Measurements from ENCODE around the gene ALKBH6. TPM values are rescaled to one million over a fixed set of nuclear protein-coding genes. Genes with fewer than 3 reads are reported as not detected.
A peak's percentile ranks its signal among the peaks of the same experiment; 100 is the strongest.

ALKBH6 gene
- total and polyA plus RNA-seq, 2 of the 8 experiments (the other 6 are each of a cell fraction or from before 2014, with no cell fraction given) = 19.2 to 33.3 TPM

- 41% methylated on average over 12 of the region's 15 CpGs; no CpG with 5 or more reads in 1 of the 2 experiments for WGBS, 2 experiments (ENCODE audit: extremely low coverage in 1 of 2, insufficient coverage in 1 of 2, insufficient read length in 1 of 2, insufficient replicate concordance in 2 of 2, low coverage in 1 of 2, low lambda C conversion rate in 2 of 2, missing lambda C conversion rate in 1 of 2)
- ChIA-PET CTCF (ENCODE audit: partially characterized antibody) (interaction anchor here (0.6 to 1.0 kb wide), 5 partner anchors 8 to 64 kb away, joined by 3 to 6 read pairs (median 3); no protein-coding TSS in a partner anchor), POLR2A (ENCODE audit: partially characterized antibody) (interaction anchor here (0.8 to 1.7 kb wide), 9 partner anchors 10 to 268 kb away, joined by 3 to 7 read pairs (median 4); partner anchors contain the start of genes PSENEN, THAP8, U2AF1L4 and WDR62)
- H3K79me1 ChIP-seq (ENCODE audit: low read depth, low read length) = no peaks in the 10 kb centered on the region
- no peak overlapping the region for H2BK20ac ChIP-seq (ENCODE audit: low read length)
- H3K4ac ChIP-seq (replicated peaks; ENCODE audit: insufficient read length, low read depth, low read length) = no peak overlapping the region
- H3K79me2 ChIP-seq (ENCODE audit: control insufficient read depth in 1 of 2, insufficient read depth in 2 of 2, low read length in 2 of 2) = peaks cover 0 to 7% of the 10 kb centered on the region in 2 experiments; a peak in 1 of 4 replicates
- H2BK120ac ChIP-seq (replicated peaks; ENCODE audit: low read depth, low read length) = no peak overlapping the region
- DNase-seq (ENCODE audit: low read depth in 1 of 2, low spot score in 2 of 2) (no peak), FAIRE-seq (no peak)
- peak overlapping the region; percentile 28; the same call in 1 of the 2 replicates for H2AFZ ChIP-seq (ENCODE audit: low read length)
- H3K36me3 ChIP-seq (ENCODE audit: control insufficient read depth in 2 of 4, insufficient read depth in 4 of 4, low read length in 3 of 4) = peaks cover 0 to 10% (median 0%) of the 10 kb centered on the region in 4 experiments; a peak in 4 of 8 replicates
- H2BK12ac ChIP-seq (ENCODE audit: low read depth, low read length) = peak overlapping the region; percentile 60; the same call in 1 of the 2 replicates
- H3K23ac ChIP-seq (ENCODE audit: insufficient read length) = no peak overlapping the region
- H4K20me1 ChIP-seq (replicated peaks in 1 of 2; ENCODE audit: control insufficient read depth in 1 of 2, insufficient read depth in 2 of 2, low read length in 2 of 2) = peaks cover 0 to 2% of the 10 kb centered on the region in 2 experiments
- peak overlapping the region; percentile 70 to 94 (median 88) for H3K4me3 ChIP-seq (ENCODE audit: extremely low read depth in 1 of 4, insufficient read depth in 2 of 4, low read depth in 3 of 4, low read length in 4 of 4)
- peak overlapping the region; percentile 78 for H3K18ac ChIP-seq (ENCODE audit: extremely low read depth, low read length)
- H2BK15ac ChIP-seq (ENCODE audit: low read length) = peak overlapping the region; percentile 49; the same call in 1 of the 2 replicates
- 0 out of 2 replicates have a peak overlapping the region, but pooled peaks have one; percentile 88 for H2AK5ac ChIP-seq (ENCODE audit: low read depth, low read length)
- no peak overlapping the region for H3K27ac ChIP-seq (ENCODE audit: low read depth, low read length)
- peak overlapping the region; percentile 5 for H4K91ac ChIP-seq (replicated peaks; ENCODE audit: insufficient read length, low read length)
- H3K14ac ChIP-seq (ENCODE audit: insufficient read length) = no peak overlapping the region
- no peaks in the 10 kb centered on the region for H3K27me3 ChIP-seq (replicated peaks in 1 of 4; ENCODE audit: control insufficient read depth in 3 of 4, extremely low read depth in 1 of 4, insufficient read depth in 3 of 4, low read length in 3 of 4)
- H4K5ac ChIP-seq (ENCODE audit: insufficient read length, low read depth, low read length) = no peak overlapping the region
- peak overlapping the region; percentile 52; the same call in 1 of the 2 replicates for H2BK5ac ChIP-seq (ENCODE audit: low read depth, low read length)
- H3K9me3 ChIP-seq (ENCODE audit: insufficient read depth in 2 of 2, low read depth in 1 of 2, low read length in 1 of 2) = no peaks in the 10 kb centered on the region
- H4K8ac ChIP-seq (ENCODE audit: extremely low read depth, insufficient read depth, low read length) = no peak overlapping the region
- H3K4me1 ChIP-seq (replicated peaks in 1 of 4; ENCODE audit: control insufficient read depth in 3 of 4, insufficient read depth in 4 of 4, low read length in 3 of 4) = peaks cover 0 to 10% (median 5%) of the 10 kb centered on the region in 4 experiments; a peak in 5 of 7 replicates
- H3K23me2 ChIP-seq (ENCODE audit: low read depth, low read length) = peaks cover 14% of the 10 kb centered on the region
- H3K56ac ChIP-seq (replicated peaks; ENCODE audit: insufficient read length, low read depth, low read length) = peak overlapping the region; percentile 85
- no peak for TF ChIP-seq SIN3A (conservative IDR thresholded peaks at IDR 0.05 in 1 of 2, IDR thresholded peaks at IDR 0.05 in 1 of 2; ENCODE audit: low read depth in 1 of 2, low read length in 2 of 2)
- TF ChIP-seq SAP30 (IDR thresholded peaks at IDR 0.05; ENCODE audit: insufficient read depth, insufficient replicate concordance, low read length) = no peak
- H3K9ac ChIP-seq (replicated peaks in 1 of 4; ENCODE audit: extremely low read depth in 1 of 4, low read depth in 3 of 4, low read length in 3 of 4) = peak overlapping the region; percentile 9 to 80 (median 46)
- peak overlapping the region; percentile 68 to 73 for H3K4me2 ChIP-seq (ENCODE audit: insufficient read depth in 1 of 2, low read depth in 2 of 2, low read length in 2 of 2)
Observed at GRCh38 chr19:36013280-36014011, 567 bp downstream of the ALKBH6 start.
